GM21390 (cell line): ENCODE data around the gene NACA2.
"Not testable (repeated sequence)": the region's sequence is repeated elsewhere in the genome, so short reads cannot be mapped to it uniquely, and the experiment has no call there.

ENCODE experiments used
- ATAC-seq: cut with Tn5 transposase; IDR thresholded peaks from one replicate; pipeline ENCODE4 v1.9.1; 2021; ENCODE audit not compliant: unreplicated experiment

The NACA2 gene

DNA sequence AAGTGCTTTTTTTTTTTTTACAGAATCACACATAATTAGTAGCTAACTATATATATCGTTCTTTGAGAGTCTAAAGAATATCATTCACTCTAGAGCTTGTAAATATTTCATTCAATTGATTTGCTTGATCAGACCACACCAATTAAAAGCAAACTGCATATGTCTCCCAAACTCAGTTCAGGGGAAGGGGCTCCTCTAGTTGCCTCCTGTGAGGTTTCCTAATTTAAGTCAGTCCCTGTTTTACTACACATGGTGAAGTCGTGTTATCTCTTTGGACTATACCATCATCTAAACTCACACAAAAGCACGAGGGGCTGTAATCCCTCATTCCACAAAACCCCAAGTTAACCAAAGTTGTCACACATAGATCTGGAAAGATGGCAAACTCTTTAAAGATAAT, 11.7 kb downstream of the NACA2 start:
- ATAC-seq: no peak

DNA sequence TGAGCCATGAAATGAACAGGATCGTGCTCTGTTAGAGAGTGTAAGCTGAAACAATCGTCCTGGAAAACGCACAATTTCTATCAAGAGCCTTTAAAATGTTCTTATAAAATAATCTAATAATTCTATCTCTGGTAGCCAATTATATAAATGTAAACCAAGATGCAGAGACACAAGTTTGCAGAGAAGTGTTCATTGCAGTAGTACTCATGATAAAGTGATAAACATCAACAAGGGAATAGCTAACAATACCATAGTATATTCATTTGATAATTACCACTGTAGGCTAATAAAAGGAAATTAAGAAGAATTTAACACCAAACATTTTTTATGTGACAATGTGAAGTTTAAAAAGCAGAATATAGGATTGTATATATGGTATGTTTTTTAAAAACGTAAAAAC, 12.4 kb downstream of the NACA2 start:
- ATAC-seq: no peak

DNA sequence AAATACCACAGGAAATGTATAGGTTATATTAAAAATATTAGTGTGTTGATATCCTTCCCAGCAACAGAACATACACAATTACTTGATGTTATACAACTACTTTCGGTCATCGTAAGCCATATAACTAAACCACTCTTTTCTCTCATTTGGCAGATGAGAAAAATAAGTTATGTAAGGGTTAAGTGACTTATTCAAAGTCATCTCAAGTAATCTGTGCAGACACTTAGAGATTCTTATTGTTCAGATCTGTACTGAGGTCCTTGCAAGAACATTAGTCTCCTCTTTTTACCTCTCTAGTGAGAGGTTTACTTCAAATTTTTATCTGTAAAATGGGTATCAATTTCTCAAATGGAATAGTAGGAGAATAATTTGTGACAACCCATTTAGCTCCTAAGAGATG, 15.0 kb downstream of the NACA2 start:
- ATAC-seq: no peak

DNA sequence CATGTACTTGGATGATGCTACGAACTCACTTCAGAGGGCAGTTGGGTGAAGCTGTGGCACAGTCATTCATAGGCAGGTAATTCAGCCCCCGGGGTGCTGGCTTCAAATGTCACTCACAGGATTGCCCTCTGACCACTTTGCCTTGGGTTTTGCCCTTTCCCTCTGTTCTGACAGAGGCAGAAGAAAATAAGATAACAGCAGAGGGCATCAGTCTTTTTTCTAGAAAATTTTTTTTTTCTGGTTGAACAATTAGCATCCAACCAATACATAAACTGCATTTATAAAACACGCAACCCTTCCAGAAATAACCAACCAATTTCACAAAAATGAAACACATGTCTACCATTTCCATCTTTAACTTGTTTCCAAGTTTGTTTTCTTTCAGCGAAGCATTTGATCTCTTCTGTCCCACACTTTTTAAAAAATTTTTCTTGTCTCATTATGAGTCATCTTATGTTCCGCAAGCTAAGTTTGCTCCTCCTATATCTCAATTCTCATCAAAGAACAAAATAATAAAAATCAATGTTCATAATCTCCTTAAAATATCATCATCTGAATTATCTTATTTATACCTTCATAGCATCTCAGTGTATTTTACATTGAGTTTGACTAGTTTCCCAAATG, 15.6 kb downstream of the NACA2 start:
- ATAC-seq: no peak

DNA sequence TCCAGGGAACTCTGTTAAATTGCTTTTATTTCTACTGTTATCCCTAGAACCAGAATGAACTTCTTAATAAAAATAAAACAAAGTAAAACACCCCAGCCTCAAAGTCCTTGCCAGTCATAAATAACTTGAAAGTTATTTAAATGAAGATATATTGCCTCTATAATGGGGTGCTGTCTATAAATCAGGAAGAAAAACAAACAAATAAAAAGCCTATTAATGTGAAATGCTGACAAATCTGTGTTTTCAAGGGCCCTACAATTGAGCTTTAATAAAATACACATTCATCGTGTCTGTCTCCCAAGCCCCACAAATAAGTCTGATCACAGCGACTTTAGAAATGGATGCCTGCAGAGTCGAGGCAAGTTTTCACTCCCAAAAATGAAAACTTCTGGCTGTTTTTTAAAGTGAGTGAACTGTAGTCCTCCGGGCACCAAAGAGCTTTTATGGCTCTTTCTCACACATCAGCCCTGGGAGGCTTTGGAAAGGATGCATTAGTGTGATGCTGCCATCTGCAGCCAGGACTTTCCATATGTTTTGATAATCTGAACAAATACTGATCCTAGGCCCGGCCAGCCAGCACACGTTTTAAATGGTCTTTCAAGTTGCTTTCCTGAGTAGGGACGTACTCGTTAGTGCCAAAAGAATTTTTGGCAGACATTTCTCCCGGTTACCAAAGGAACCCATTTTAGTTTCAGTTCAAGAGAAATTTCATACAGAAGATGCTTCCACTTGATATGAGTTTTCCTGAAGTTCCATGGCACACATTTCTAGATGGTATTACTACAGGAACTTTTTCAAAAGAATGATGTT, 16.3 kb downstream of the NACA2 start:
- ATAC-seq: no peak

DNA sequence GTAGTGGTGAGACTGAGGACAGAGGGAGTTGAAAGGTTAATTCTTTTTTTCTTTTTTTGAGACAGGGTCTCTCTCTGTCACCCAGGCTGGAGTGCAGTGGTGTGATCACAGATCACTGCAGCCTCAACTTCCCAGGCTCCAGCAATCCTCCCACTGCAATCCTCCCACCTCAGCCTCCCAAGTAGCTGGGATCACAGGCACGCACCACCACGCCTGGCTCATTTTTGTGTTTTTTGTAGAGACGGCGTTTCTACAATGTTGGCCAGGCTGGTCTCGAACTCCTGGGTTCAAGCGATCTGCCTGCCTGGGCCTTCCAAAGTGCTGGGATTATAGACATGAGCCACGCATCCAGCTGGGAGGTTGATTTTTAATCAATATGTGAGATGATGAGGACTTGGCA, 18.5 kb downstream of the NACA2 start:
- ATAC-seq: not testable (repeated sequence)

DNA sequence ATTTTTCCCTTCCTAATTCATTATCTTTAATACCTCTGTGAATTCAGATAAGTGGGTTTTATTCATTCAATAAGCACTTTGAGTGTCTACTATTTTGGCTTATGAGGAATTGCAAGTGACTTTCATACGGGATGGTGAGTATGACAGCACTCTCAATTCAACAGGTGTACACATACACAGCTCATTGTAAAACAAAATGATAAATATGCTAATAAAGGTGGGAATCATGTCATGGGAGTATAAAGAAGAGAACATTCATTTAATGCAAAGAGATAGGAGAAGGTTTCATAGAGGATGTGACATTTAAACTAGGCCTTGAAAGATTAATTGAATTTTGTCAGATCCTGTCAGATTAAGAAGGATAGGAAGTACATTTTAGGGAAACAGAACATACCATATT, 19.4 kb downstream of the NACA2 start:
- no peak for ATAC-seq

DNA sequence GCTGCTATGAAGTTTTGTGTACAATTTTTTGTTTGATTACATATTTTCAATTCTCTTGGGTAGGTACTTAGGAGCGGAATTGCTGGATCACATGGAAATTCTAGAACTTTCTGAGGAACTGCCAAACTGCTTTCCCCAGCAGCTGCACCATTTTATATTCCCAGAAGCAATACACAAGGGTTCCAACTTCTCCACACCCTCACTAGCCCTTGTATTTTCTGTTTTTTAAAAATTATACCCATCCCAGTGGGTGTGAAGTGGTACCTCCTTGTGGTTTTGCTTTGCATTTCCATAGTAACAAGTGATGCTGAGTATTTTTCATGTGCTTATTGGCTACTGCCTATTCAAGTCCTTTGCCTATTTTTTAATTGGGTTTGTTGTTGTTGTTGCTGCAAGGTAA, 20.9 kb downstream of the NACA2 start:
- no peak for ATAC-seq

DNA sequence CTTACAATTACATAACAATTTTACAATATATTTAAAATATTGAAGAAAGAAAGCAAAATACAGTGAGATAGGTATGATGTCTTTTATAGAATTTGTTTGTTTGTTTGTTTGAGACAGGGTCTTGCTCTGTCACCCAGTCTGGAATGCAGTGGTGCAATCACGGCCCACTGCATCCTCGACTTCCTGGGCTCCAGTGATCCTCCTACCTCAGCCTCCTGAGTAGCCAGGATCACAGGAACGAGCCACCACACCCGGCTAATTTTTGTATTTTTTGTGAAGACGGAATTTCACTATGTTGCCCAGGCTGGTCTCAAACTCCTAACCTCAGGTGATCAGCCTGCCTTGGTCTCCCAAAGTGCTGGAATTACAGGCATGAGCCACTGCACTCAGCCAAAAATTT, 21.5 kb downstream of the NACA2 start:
- not testable (repeated sequence) for ATAC-seq

DNA sequence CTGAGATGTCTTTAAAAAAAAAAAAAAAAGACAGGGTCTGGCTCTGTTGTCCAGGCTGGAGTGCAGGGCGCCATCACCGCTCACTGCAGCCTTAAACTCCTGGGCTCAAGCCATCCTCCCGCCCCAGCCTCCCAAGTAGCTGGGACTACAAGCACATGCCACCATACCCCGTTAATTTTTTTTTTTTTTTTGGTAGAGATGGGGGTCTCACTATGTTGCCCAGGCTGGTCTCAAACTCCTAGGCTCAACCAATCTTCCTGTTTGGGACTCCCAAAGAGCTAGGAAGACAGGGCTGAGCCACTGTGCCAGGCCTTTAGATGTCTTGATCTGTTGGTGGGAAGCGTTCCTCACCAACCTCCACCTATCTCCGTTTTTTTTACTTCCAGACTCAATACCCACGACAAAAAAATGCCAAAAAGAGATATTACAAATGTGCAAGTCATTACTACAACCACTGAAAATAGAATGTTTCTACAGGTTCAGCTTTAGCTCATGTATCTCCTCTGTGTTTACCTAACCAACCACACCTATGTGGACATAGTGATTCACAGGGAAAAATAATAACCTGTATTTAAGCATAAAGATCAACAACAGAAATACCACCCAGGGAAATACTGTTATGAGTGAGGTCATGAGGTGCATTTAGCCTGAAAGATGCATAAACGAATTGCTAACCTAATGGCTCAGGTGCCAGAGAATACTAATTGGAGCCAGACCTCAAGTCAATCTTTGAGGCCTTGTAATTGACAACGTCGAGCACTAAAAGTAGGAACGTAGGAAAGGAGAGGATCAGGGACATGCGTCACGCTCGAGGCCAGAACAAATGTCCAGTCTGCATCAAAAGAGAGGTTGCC, 22.6 kb downstream of the NACA2 start:
- ATAC-seq: no peak

DNA sequence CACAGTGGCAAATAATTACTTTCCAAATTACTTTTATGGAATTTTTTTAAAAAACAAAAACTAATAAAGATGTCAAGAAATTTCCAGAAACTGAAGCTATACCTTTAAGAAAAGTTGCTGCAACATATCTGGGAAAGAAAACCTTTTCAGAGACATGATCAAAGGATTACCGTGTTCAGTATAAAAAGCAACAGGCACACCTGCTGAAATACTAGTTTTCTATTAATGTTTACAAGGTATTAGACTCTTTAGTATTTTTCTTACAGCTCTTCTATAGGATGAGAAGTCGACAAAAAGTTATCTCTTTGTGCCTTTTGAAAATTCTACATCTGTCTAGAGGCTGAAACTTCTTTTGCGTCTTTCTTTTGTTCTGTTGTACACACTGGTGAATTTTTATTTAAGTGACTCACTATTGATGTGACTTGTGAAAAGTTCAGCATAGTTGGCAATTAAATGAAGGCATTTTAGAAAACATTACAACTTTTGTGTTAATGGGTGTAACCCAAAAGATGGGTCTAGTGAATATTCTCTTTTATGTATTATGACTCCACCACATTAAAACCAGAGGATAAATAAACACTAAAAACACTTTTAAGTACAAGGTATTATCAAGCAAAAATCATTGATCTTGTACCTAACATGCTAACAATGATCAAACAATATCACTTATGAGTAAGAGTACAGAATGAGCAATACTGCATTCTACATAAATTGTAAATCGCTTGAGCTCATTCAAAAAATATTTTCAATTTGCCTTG, 23.8 kb downstream of the NACA2 start:
- no peak for ATAC-seq

DNA sequence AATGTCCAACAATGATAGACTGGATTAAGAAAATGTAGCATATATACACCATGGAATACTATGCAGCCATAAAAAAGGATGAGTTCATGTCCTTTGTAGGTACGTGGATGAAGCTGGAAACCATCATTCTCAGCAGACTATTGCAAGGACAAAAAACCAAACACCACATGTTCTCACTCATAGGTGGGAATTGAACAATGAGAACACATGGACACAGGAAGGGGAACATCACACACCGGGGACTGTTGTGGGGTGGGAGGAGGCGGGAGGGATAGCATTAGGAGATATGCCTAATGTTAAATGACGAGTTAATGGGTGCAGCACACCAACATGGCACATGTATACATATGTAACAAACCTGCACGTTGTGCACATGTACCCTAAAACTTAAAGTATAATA, 24.6 kb downstream of the NACA2 start:
- not testable (repeated sequence) for ATAC-seq

DNA sequence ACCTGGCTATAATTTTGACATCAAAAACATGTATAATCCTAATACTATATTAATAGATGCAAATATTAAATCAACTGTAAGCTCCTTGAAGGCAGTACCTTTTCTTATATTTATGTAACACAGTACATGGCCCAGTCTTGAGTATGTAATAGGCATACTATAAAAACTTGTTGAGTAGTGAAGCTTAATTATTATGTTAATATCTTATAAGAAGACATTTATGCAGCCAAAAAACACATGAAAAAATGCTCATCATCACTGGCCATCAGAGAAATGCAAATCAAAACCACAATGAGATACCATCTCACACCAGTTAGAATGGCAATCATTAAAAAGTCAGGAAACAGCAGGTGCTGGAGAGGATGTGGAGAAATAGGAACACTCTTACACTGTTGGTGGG, 25.2 kb downstream of the NACA2 start:
- ATAC-seq: not testable (repeated sequence)

DNA sequence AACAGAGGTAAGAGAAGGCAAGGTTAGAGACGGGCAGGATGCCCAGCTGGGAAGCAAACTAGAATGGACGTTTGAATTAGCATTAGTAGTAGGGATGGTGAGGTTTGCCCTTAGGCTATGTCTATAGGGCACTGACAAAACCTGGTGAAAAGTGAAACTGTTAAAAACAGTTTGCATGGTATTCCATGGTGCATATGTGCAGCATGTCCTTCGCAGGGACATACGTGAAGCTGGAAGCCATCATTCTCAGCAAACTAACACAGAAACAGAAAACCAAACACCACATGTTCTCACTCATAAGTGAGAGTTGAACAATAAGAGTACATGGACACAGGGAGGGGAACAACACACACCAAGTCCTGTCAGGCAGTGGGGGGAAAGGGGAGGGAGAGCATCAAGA, 25.8 kb downstream of the NACA2 start:
- ATAC-seq: no peak

DNA sequence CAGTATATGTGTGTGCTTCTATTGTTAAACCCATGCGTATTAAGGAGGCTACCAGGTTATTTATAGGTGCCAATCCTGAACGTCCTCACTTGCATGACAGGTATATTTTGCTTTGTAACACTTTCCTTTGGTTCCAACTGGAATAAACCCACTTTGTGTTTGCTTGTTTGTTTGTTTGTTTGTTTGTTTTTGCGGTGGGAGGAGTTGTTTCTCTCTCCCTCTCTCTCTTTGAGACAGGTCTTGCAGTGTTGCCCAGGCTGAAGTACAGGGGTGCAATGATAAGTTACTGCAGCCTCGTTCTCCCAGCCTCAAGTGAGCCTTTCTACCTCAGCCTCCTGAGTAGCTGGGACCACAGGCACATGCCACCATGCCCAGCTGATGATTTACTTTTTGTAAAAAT, 28.7 kb downstream of the NACA2 start:
- no peak for ATAC-seq

DNA sequence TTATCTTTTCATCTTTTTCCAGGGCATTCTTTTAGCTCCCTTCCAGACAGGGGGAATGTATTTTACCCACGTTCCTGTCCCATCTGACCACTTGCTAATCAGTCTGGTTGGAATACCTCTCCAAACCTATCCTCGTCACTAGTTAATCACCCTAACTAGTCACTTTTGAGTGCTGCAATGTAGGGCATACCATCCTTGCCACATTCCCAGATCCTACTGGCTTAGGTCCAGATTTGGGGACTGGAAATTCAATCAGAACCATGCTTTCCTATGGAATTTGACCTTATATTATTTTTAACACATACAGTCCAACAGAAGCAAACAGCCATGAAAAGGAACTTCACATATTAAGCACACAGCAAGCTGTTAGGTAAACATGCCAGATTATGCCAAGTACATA, 29.7 kb downstream of the NACA2 start:
- ATAC-seq: no peak

DNA sequence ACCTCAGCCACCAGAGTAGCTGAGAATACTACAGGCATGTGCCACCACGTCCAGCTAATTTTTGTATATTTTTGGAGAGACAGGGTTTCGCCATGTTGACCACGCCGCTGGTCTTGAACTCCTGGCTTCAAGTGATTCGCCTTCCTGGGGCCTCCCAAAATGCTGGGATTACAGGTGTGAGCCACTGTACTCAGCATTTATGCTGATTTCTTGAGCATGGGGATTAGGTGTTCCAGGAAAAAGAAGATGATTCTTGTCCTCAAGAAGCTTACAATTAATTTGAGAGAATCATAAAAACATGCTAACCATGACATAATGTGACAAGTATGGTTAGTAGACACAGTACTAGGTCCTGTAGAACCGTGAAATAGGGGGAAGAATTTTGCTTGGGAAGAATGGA, 30.9 kb downstream of the NACA2 start:
- ATAC-seq: no peak

DNA sequence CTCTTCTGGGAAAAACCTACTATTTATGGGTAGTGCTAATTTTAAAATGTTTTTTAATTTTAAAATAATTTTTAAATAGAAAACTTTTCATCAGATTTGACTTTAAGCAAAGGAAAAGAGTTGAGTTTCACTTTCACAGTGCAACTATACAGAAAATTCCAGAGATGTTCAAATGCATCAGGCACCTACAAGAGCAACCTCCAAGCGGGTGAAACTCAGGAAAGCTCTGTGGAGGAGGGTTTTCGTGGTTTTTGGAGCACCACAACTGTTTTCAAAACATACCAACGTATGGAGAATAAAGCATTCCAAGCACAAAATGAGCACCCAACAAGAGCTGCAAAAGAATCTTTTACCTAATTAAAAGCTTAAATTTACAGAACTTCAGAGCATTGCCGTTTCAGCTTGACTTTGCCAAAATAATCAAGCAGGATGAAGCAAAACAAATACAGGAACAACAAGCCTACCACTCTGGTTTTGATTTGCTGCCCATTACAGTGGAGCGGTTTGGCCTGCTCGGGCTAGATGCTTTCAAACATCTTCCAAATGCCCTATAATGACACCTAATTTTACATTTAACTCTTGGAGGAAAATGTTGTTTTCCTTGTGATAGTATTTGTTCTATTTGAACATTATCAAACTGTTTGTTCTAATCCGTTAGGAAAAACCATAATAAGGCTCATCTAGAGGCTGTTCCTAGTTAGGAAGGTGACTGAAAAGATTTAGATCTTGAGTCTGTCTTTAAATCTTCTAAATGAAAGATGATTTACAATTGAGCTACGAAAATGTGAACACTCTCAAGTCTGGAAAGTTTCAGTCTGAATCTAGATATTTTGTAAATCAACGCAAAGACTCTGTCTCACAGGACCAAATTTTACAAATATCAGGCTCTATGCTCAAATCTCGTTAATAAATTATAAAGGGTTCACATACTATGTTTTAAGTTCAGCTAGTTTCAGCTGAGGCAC, 34.5 kb downstream of the NACA2 start:
- no peak for ATAC-seq

DNA sequence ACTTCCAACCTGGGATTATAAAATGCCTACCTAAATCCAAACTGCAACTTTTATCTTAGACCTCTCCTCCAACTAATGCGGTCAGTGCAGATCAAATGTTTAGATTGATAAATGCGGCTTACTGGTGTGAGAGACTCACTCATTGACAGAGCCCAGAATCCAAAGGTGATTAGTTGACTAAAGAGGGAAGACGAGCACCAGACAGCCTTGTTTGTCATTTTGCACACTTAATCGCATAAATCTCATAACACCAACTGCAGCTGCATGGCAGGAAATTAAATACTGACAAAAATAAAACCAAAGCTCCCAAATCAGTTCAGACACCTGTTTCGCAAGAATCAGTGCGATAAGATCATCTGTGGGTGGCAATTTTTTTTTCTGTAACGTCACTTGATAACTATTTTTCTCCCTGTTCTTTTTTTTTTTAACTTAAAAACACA, 35.9 kb downstream of the NACA2 start:
- no peak for ATAC-seq

DNA sequence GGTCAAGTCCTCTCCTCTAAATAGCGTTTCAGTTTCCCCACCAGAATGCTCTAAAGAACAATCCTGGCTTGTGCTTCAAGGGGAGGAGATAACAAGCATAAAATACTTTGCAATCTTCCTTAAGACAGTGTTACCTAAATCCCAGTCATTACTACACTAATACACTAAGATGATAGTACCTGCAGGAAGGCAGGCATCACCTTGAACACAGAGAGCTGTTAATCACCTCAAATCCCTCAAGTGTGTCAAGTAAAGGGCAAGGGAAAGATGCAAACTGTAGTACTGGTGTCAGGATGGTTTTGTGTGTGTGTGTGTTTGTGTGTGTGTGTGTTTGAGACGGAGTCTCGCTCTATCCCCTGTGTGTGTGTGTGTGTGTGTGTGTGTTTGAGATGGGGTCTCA, 36.8 kb downstream of the NACA2 start:
- ATAC-seq: no peak
